GM18508 (cell line): ENCODE results near the gene N4BP2.

Experiments
- ATAC-seq: cut with Tn5 transposase; IDR thresholded peaks from one replicate; pipeline ENCODE4 v1.9.1; 2021; ENCODE audit warnings: moderate number of reproducible peaks; ENCODE audit not compliant: insufficient read depth, unreplicated experiment

The N4BP2 gene

GRCh38 chr4:40190465-40190864, 133.8 kb downstream of the N4BP2 start:
- no peak for ATAC-seq

DNA sequence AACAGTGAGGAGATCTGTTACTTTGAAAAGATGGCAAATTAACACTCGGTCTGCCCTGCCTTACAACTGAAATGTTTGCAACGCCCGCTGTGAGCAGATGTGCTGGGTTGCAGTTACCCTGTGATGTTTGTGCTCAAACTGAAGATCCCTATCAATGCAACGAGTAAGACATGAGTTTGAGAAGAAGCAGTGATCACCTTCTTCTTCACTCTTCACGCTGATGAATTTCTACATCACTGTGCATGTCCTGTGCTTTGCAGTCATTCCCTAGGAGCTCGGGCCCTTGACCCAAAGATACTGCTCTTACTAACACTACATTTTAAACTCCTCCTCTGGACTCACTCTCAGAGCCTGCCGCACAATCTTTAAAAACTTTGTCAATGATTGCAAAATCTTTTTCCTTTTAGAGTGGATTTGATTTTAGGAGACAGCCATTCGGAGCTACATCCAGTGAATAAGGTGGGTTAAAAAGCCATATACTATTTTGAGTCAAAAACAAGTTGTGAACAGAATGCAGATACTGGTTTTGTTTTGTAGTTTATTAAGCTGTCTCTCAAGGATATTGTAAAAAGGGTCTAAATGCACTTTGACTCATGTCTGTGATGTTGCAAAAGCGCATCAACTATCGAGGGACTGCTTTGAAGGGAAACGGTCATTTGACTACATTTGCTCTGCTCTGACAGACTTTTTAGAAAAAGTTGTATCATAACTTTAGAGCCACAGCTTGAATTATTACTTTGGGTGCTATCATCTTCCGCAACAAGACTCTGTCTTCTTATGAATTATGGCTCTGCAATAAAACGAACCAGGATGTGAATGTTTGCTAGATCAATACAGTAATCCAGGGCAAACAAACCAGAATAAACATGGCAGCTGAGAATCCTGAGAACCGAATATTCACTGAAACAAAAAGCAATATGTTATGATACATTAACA, 134.5 kb downstream of the N4BP2 start:
- ATAC-seq = no peak

DNA sequence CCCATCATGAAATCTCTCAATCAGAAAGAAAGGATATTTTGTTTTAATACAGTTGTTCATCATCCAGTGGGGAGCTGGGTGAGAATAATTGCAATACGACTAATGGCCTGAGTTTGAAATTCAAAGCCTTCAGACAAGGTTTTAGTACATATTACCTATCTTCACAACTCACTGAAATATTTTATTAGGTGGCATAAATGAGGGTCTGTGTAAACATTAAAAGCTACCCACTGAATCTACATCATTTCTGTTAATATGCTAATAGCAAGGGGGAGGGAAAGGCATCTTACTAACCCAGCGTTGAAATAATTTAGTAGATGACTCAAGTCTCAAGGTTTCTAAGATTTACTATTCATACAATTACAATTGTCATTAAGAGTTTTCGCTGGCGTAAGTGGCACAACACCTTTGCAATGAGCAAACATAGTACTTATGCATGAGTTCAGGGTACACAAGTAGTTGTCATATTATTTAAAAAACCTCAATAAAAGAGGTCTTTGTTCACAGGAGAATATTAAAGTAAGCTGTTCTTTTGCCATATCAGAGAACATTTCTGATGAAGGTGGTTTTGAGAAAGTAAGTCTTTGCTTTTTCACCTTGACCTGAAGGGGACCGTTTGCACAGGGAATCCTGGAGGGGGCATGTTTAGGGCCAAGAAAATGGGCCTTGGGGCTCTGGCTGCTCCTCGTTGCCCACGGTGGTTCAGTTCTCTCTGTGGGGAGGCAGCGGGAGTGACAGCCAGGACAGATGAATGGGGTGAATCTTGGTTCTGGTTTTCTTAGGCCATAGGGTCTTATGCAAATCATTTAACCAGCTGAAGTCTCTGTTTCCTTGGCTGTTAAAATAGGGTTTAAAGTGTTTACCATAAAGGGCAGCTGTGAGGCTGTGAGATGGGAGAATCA, 135.7 kb downstream of the N4BP2 start:
- ATAC-seq = no peak

- ATAC-seq = no peak
These were observed 136.4 kb downstream of the N4BP2 start for GRCh38 chr4:40193016-40193571.

GRCh38 chr4:40193578-40193977, 136.9 kb downstream of the N4BP2 start:
- no peak for ATAC-seq

GRCh38 chr4:40194602-40195161, 138.0 kb downstream of the N4BP2 start:
- no peak for ATAC-seq

DNA sequence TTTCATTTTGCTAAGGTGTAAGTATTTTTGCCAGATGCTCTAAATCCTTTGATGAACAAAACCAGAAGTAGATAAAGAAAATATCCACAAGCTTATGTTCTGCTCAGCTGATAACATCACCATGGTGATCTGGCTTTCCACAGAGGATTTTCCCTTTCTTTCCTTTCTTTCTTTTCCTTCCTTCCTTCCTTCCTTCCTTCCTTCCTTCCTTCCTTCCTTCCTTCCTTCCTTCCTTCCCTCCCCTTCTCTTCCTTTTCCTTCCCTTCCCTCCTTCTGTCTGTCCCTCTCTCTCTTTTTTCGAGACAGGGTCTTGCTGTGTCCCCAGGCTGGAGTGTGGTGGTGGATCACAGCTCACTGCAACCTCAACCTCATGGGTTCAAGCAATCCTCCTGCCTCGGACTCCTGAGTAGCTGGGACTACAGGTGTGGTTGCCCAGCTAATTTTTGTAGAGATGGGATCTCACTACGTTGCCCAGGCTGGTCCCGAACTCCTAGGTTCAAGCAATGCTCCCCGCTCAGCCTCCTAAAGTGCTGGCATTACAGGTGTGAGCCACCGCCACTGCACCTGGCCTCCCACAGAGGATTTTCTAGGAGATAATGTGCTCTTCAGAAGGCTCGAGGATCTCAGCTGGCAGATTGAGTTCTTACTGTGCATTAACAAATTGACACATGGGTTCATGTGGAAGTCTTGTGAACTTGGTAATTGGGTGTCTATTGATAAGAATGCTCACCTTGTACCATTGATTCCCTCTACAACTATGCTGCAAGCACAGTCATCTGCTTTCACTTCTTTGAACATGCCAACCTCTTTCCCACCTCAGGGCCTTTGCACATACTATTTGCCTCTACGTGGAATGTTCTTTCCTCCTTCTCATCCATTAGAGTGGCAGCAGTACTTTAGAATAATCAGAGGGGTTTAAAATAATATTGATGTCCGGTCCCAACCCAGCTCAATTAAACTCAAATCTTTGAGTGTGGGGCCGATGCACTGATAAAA, 138.8 kb downstream of the N4BP2 start:
- ATAC-seq = no peak

DNA sequence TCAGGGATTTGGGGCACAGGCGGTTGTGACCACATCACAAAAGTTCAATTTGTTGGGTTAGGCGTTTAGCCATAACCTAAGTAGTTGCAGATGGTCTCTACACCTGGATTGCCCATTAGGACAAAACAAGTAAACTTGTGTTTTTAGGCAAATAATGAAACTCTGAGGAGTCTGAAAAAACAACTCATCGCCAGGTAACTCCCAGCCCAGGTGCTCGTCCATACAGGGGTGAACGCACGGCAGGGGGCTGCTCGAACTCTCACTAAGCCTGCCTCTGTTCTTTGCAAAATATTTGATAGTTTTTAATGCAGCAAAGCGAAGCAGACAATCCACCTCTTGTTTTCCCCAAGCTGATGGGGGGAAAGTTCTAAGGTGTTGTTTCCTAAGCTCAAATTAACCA, 139.6 kb downstream of the N4BP2 start:
- no peak for ATAC-seq

GRCh38 chr4:40196724-40197281, 140.2 kb downstream of the N4BP2 start, which contains the start of gene RHOH:
TSS of gene RHOH (plus strand) at chr4:40197031. CDS start at chr4:40243387, 46,356 bp downstream.
- no peak for ATAC-seq

- no peak for ATAC-seq
These were observed 141.4 kb downstream of the N4BP2 start for GRCh38 chr4:40197879-40198689.

- ATAC-seq = no peak
These were observed 142.6 kb downstream of the N4BP2 start for GRCh38 chr4:40199179-40199670.

DNA sequence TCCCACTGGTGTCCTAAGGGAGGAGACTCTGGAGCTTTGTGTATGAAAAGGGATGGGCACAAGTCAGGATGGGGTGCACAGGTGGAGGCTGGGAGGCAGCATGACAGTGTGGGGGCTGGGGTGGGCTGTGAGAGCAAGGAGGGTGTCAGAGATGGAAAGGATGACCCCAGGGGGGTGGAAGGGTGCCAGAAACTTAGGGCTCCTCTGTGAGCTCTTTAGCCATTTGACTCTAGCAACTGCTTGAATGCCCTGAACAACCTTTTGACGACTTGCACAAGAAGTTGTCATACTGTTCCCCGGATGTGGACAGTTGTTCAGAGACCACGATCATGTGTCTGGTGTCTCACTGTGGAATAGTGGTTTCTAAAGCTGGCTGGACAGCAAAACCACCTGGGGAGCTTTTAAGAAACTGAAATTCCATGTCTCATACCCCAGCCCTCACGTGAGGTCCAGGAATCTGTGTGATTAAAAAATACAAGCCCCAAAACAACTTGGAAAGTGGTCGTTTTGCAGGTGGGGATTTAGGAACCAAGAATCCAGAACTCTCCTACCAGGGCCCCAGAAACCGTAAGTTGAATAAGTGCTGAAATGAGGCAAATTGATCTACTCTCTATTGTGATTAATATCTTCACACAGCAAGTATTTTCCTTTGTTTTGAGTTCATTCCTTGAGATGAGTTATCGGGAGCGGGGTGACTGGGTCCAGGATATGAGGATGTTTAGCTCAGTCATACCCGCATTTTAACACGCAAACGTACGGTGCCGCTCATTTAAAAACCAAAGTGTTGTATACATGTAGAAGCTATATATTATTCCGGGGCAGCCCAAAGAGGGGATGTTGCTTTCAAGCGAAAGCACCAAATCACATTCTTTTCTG, 143.6 kb downstream of the N4BP2 start:
- ATAC-seq = peak; percentile 35

DNA sequence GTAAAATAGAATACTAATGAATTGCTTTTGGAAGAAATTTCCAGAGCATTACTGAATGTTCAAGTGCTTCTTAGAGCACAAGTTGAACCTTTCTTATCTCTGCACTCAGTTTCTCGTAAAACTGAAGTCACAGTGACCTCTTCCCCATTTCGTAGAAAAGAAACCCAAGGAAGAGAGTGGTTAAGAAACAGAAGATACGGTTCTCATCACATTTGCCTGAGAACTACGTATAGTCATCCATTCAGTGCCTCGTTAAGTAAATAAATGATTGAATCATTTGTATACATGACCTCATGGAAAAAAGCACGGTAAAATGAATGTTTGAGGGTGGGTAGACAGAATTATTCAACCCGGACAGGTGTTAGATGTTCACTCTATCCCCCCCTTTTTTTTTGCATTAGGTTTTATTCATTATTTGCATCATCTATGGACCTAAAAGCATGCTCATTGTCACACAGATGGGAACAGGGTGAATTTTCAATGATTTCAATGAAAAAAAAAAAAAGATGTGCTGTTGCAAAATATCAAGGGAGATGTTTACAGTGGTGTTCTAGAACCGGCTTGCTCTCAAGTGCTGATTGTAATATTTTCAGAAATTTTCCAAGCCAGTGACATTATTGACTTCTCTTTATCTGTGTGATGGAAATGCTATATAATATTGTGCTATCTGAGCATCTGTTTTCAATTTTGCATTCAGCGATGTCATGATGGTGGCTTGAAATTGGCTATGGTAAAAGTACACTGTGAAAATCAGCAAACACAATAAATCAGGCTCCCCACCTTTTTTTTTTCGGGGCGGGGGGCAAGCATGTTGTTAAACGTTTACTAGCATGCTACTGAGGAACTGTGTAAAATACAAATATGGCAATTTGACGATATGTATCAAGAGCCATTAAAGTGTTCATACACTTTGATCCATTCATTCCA, 144.5 kb downstream of the N4BP2 start:
- no peak for ATAC-seq

- ATAC-seq = no peak
These were observed 145.2 kb downstream of the N4BP2 start for GRCh38 chr4:40201898-40202297.

DNA sequence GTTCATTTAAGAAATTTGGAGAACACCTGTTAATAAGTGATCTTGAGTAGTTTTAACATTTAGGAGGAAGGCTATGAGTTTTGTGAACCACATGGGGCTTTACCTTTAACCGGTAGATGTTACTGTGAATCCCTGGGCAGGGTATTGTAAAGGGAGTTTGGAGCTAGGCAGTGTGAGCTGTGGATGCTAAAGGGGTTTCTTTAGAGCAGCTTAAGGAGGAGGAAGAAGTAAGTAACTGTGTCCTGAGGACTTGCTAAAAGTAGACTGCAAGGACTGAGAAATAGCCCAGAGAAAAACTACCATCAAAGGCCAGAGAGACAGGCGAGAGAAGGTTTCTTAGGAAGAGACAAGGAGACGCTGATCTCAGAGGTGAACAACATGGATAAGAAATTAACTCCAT, 145.8 kb downstream of the N4BP2 start:
- ATAC-seq = no peak
